ENCODE measurements around the gene TLR8.

Gene TLR8

DNA sequence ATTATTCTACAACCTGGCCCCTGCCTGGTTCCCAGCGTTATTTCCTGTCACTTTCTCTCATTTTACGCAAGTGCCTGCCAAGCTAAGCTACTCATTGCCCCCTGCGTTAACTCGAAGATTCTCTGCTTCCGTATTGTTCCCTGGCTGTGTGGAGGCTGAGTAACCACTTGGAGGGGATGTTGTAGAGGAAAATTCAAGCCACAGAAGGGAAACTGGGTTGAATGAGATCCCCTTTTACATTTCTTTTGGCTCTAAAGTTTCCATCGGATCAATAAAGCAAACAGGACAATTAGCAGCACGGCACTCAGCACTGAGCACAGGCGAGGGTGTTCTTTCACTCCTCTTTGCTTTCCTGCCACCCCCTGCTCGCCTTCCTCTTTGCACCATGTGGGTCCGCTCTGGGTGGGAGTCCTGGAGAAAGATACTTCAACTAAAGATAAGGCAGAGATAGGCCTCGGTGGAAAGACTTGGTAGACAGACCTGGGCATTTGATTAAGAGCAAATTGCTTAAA, 64.3 kb downstream of the TLR8 start:
- peak; percentile 52 to 62 for DNase-seq

- DNase-seq: no peak
Observed at GRCh38 chrX:12971282-12972003, 65.0 kb downstream of the TLR8 start.

DNA sequence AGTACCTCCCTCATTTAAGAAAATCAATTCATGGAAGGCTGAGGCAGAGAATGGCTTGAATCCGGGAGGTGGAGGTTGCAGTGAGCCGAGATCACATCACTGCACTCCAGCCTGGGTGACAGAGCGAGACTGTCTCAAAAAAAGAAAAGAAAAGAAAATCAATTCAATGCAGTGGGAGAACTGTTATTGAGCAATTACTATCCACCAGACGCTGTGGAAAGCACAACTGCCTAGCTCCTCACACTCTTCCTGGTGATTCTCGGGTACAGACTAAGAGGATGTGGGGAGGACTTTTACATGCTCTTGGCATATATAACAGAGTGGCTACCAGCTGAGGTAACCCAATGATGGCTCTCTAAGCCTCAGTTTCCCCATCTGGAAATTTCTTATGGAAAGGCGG, 65.8 kb downstream of the TLR8 start:
- DNase-seq: peak in 1 of 2 donors; percentile 28

Measured in inflammatory macrophage treated with lipopolysaccharide for 1 hour (primary cell).